Trophoblast cell (in vitro differentiated cells and primary cell): ENCODE measurements around the gene VDR.

Experiments
- DNase-seq, 2 donors: peaks; one replicate each; pipeline ENCODE4 v3.0.0-alpha.2; 2016
- H2AFZ ChIP-seq: 2 replicates; pipeline ENCODE4 v1.6.1; 2013; ENCODE audit warnings: low read length, moderate library complexity, mild to moderate bottlenecking; ENCODE audit not compliant: insufficient read depth, poor library complexity
- H2AK5ac ChIP-seq: 2 replicates; pipeline ENCODE4 v1.6.1; 2013; ENCODE audit warnings: mild to moderate bottlenecking, low read length
- H2BK120ac ChIP-seq: 2 replicates; pipeline ENCODE4 v1.6.1; 2013; ENCODE audit warnings: low read length, mild to moderate bottlenecking, moderate library complexity; ENCODE audit not compliant: insufficient read depth, poor library complexity
- H2BK12ac ChIP-seq: 2 replicates; pipeline ENCODE4 v1.6.1; 2013; ENCODE audit warnings: mild to moderate bottlenecking, low read length, moderate library complexity
- H2BK5ac ChIP-seq: 2 replicates; pipeline ENCODE4 v1.6.1; 2013; ENCODE audit warnings: low read length, low read depth, moderate library complexity, mild to moderate bottlenecking; ENCODE audit not compliant: poor library complexity
- H3K14ac ChIP-seq: 2 replicates; pipeline ENCODE4 v1.6.1; 2013; ENCODE audit warnings: mild to moderate bottlenecking, low read length
- H3K18ac ChIP-seq: 2 replicates; pipeline ENCODE4 v1.6.1; 2013; ENCODE audit warnings: mild to moderate bottlenecking, low read length
- H3K23ac ChIP-seq: 2 replicates; pipeline ENCODE4 v1.6.1; 2013; ENCODE audit warnings: low read length
- H3K27ac ChIP-seq: 2 replicates; pipeline ENCODE4 v1.5.1; 2013; ENCODE audit warnings: low read depth, mild to moderate bottlenecking, inconsistent platforms, low read length, moderate library complexity
- H3K27me3 ChIP-seq: 2 replicates; pipeline ENCODE4 v1.6.1; 2013; ENCODE audit warnings: inconsistent platforms, mild to moderate bottlenecking, low read length, moderate library complexity; ENCODE audit not compliant: insufficient read depth
- H3K36me3 ChIP-seq, 2 experiments: 1 replicate in 1 of 2; 2 replicates in 1 of 2; pipeline ENCODE4 v1.6.1; 2013; ENCODE audit warnings: low read length in 2 of 2, mild to moderate bottlenecking in 2 of 2, moderate library complexity in 1 of 2; ENCODE audit not compliant: insufficient read depth in 2 of 2, control insufficient read depth in 1 of 2
- H3K4ac ChIP-seq: 2 replicates; pipeline ENCODE4 v1.6.1; 2013; ENCODE audit warnings: low read depth, mild to moderate bottlenecking, low read length, moderate library complexity
- H3K4me1 ChIP-seq, 2 experiments: 1 replicate in 1 of 2; 2 replicates in 1 of 2; pipeline ENCODE4 v1.6.1; 2013; ENCODE audit warnings: low read length in 2 of 2, mild to moderate bottlenecking in 2 of 2, moderate library complexity in 1 of 2; ENCODE audit not compliant: insufficient read depth in 2 of 2, control insufficient read depth in 1 of 2
- H3K4me2 ChIP-seq: 2 replicates; pipeline ENCODE4 v1.6.1; 2013; ENCODE audit warnings: inconsistent platforms, mild to moderate bottlenecking, low read length, moderate library complexity
- H3K4me3 ChIP-seq: 2 replicates; pipeline ENCODE4 v1.5.1; 2013; ENCODE audit warnings: mild to moderate bottlenecking, low read depth, low read length, inconsistent platforms
- H3K79me1 ChIP-seq: one replicate; pipeline ENCODE4 v1.6.1; 2013; ENCODE audit warnings: low read length
- H3K79me2 ChIP-seq: 2 replicates; pipeline ENCODE4 v1.6.1; 2013; ENCODE audit warnings: low read length, mild to moderate bottlenecking; ENCODE audit not compliant: control insufficient read depth, insufficient read depth, poor library complexity
- H3K9ac ChIP-seq: 2 replicates; pipeline ENCODE4 v1.6.1; 2013; ENCODE audit warnings: mild to moderate bottlenecking, low read length
- H3K9me3 ChIP-seq: 2 replicates; pipeline ENCODE4 v1.6.1; 2013; ENCODE audit warnings: low read depth, mild to moderate bottlenecking, control low read depth, inconsistent platforms, low read length; ENCODE audit not compliant: insufficient read depth
- H4K12ac ChIP-seq: 2 replicates; pipeline ENCODE4 v1.6.1; 2013; ENCODE audit warnings: low read depth, mild to moderate bottlenecking, low read length, moderate library complexity
- H4K8ac ChIP-seq: 2 replicates; pipeline ENCODE4 v1.6.1; 2013; ENCODE audit warnings: low read depth, mild to moderate bottlenecking, low read length, moderate library complexity
- H4K91ac ChIP-seq: one replicate; pipeline ENCODE4 v1.6.1; 2013; ENCODE audit warnings: low read depth, mild to moderate bottlenecking, low read length, moderate library complexity
- WGBS: extraction: QIAGEN DNeasy Blood & Tissue Kit; methylation state at CpG from one replicate; pipeline ENCODE4 v1.1.7; 2013; ENCODE audit warnings: missing lambda C conversion rate; ENCODE audit not compliant: insufficient read length, insufficient coverage; ENCODE audit errors: extremely low coverage; 5-methylcytosine and 5-hydroxymethylcytosine counted together

Gene VDR

DNA sequence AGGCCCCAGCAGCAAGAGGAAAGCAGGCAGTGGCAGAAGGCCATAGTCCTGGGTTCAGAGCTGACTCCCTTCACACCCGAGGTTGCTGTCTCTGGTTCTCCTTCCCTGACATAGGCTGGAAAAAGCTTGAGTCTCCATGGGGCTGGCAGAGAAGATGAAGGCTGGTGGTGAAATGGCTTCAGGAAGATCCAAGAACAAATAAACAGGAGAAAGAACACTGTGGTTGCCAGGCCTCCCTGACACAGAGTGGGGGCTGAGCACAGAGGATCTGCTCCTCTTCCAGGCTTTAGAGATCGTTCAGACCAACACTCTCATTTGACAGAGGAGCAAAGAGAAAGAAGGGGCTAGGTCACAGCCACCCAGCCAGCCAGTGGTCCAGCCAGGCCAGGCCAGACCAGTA, 99.4 kb downstream of the VDR start:
- Histone ChIP-seq H2BK12ac (no peak overlapping the region), H2BK120ac (no peak overlapping the region), H3K9ac (no peak overlapping the region), H3K23ac (no peak overlapping the region), H4K8ac (no peak overlapping the region), H3K14ac (no peak overlapping the region), H3K4ac (peak overlapping the region; percentile 1), H3K4me2 (no peak overlapping the region), H2AFZ (no peak overlapping the region), H3K4me3 (no peak overlapping the region), H3K27me3 (no peaks in the 10 kb centered on the region), H4K12ac (no peak overlapping the region), H3K18ac (no peak overlapping the region), H3K27ac (no peak overlapping the region), H3K79me1 (peaks cover 4% of the 10 kb centered on the region), H4K91ac (no peak overlapping the region), H2AK5ac (no peak overlapping the region), H2BK5ac (no peak overlapping the region), H3K36me3 (peaks cover 27% of the 10 kb centered on the region in 2 experiments), H3K4me1 (peaks cover 43 to 50% of the 10 kb centered on the region in 2 experiments), H3K9me3 (no peaks in the 10 kb centered on the region), H3K79me2 (peaks cover 32% of the 10 kb centered on the region)
- DNase-seq: no peak
- no CpG with 5 or more reads among the region's 2 CpGs for WGBS

GRCh38 chr12:47804171-47804570, 100.6 kb downstream of the VDR start:
- H3K27me3 ChIP-seq: no peaks in the 10 kb centered on the region
- no peak overlapping the region for H3K4me3 ChIP-seq
- DNase-seq: no peak
- H2AFZ ChIP-seq: no peak overlapping the region
- no peak overlapping the region for H3K18ac ChIP-seq
- H2BK5ac ChIP-seq: no peak overlapping the region
- H2BK120ac ChIP-seq: no peak overlapping the region
- H2AK5ac ChIP-seq: no peak overlapping the region
- no peak overlapping the region for H4K91ac ChIP-seq
- H3K36me3 ChIP-seq: peaks cover 29 to 34% of the 10 kb centered on the region in 2 experiments
- H3K4me1 ChIP-seq: peaks cover 40 to 46% of the 10 kb centered on the region in 2 experiments
- H3K23ac ChIP-seq: no peak overlapping the region
- H4K8ac ChIP-seq: no peak overlapping the region
- WGBS: no CpG with 5 or more reads among the region's 8 CpGs
- H3K27ac ChIP-seq: no peak overlapping the region
- no peak overlapping the region for H3K4ac ChIP-seq
- no peaks in the 10 kb centered on the region for H3K9me3 ChIP-seq
- peaks cover 4% of the 10 kb centered on the region for H3K79me1 ChIP-seq
- H3K9ac ChIP-seq: no peak overlapping the region
- H3K4me2 ChIP-seq: no peak overlapping the region
- H3K79me2 ChIP-seq: peaks cover 30% of the 10 kb centered on the region
- H2BK12ac ChIP-seq: no peak overlapping the region
- H3K14ac ChIP-seq: no peak overlapping the region
- H4K12ac ChIP-seq: no peak overlapping the region

GRCh38 chr12:47803191-47803875, 101.5 kb downstream of the VDR start:
- H3K9me3 ChIP-seq: no peaks in the 10 kb centered on the region
- H3K14ac ChIP-seq: no peak overlapping the region
- H3K9ac ChIP-seq: no peak overlapping the region
- H2AFZ ChIP-seq: no peak overlapping the region
- H3K4me1 ChIP-seq: peaks cover 31 to 37% of the 10 kb centered on the region in 2 experiments
- H3K36me3 ChIP-seq: peaks cover 34 to 42% of the 10 kb centered on the region in 2 experiments
- H3K18ac ChIP-seq: peak overlapping the region; percentile 15
- H3K4ac ChIP-seq: peak overlapping the region; percentile 25
- no peak overlapping the region for H3K4me2 ChIP-seq
- no peak overlapping the region for H2AK5ac ChIP-seq
- H3K79me1 ChIP-seq: peaks cover 4% of the 10 kb centered on the region
- no peak overlapping the region for H2BK5ac ChIP-seq
- H3K23ac ChIP-seq: peak overlapping the region; percentile 55
- H3K27ac ChIP-seq: no peak overlapping the region
- no CpG with 5 or more reads among the region's 12 CpGs for WGBS
- no peak overlapping the region for H4K91ac ChIP-seq
- H4K12ac ChIP-seq: no peak overlapping the region
- no peaks in the 10 kb centered on the region for H3K27me3 ChIP-seq
- H2BK12ac ChIP-seq: no peak overlapping the region
- H3K79me2 ChIP-seq: peaks cover 23% of the 10 kb centered on the region
- no peak overlapping the region for H2BK120ac ChIP-seq
- no peak overlapping the region for H3K4me3 ChIP-seq
- no peak for DNase-seq
- H4K8ac ChIP-seq: no peak overlapping the region

- peak overlapping the region; percentile 54 for H3K18ac ChIP-seq
- H3K4me1 ChIP-seq: peaks cover 21 to 27% of the 10 kb centered on the region in 2 experiments
- H3K36me3 ChIP-seq: peaks cover 44 to 53% of the 10 kb centered on the region in 2 experiments
- H4K8ac ChIP-seq: no peak overlapping the region
- no peaks in the 10 kb centered on the region for H3K27me3 ChIP-seq
- H3K23ac ChIP-seq: no peak overlapping the region
- H2AK5ac ChIP-seq: no peak overlapping the region
- H3K14ac ChIP-seq: no peak overlapping the region
- H3K79me2 ChIP-seq: peaks cover 13% of the 10 kb centered on the region
- H2BK12ac ChIP-seq: no peak overlapping the region
- peak overlapping the region; percentile 16 for H2BK5ac ChIP-seq
- no peak overlapping the region for H2BK120ac ChIP-seq
- DNase-seq: peak in 1 of 2 donors; percentile 29
- H4K91ac ChIP-seq: no peak overlapping the region
- peaks cover 4% of the 10 kb centered on the region for H3K79me1 ChIP-seq
- H3K9ac ChIP-seq: no peak overlapping the region
- no peak overlapping the region for H3K4me2 ChIP-seq
- H4K12ac ChIP-seq: no peak overlapping the region
- no peak overlapping the region for H3K4me3 ChIP-seq
- H2AFZ ChIP-seq: no peak overlapping the region
- WGBS: no CpG with 5 or more reads among the region's 5 CpGs
- no peaks in the 10 kb centered on the region for H3K9me3 ChIP-seq
- no peak overlapping the region for H3K27ac ChIP-seq
- H3K4ac ChIP-seq: peak overlapping the region; percentile 35
These were observed 102.5 kb downstream of the VDR start for GRCh38 chr12:47802312-47802711.
